ENCODE data around the gene SORCS1. TPM values are rescaled to one million over a fixed set of nuclear protein-coding genes. Genes with fewer than 3 reads are reported as not detected.

Gene SORCS1
- total RNA-seq, 2 experiments from 2014 or later, result not detected

DNA sequence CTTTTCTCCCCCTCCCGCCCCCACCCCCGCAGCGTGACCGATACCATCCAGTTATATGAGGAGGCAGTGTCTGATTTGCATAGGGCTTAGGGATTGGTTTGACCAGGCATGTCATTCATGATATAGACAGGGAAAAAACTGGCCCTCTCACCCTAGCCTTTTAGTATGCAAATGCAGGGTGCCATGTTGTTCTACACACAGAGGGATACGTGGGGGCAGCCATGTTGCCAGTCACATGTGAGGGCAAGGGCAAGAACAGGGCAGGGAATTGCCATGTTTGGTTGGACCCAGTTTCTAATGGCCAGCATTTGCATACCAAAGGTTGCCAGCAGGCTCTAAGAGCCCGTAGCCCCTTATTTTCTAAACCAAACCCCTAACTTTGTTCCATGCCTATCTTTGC is 552.1 kb downstream of the SORCS1 start:
- H3K27ac Mint-ChIP-seq, result no peak overlapping the region
- H3K4me1 Mint-ChIP-seq (ENCODE audit: low read depth), result no peaks in the 10 kb centered on the region
- ChIA-PET POLR2A (no interaction called here), CTCF (no interaction called here)
- no peak for TF ChIP-seq CTCF (IDR thresholded peaks at IDR 0.05)
- no peak for ATAC-seq
- no peaks in the 10 kb centered on the region for H3K27me3 Mint-ChIP-seq
- H3K9me3 Mint-ChIP-seq, result no peaks in the 10 kb centered on the region
- intact Hi-C loops (cut with micrococcal nuclease), result no loop called here
- no peak for DNase-seq
- no peak overlapping the region for H3K4me3 Mint-ChIP-seq
- no peaks in the 10 kb centered on the region for H3K36me3 Mint-ChIP-seq (ENCODE audit: low read depth)

DNA sequence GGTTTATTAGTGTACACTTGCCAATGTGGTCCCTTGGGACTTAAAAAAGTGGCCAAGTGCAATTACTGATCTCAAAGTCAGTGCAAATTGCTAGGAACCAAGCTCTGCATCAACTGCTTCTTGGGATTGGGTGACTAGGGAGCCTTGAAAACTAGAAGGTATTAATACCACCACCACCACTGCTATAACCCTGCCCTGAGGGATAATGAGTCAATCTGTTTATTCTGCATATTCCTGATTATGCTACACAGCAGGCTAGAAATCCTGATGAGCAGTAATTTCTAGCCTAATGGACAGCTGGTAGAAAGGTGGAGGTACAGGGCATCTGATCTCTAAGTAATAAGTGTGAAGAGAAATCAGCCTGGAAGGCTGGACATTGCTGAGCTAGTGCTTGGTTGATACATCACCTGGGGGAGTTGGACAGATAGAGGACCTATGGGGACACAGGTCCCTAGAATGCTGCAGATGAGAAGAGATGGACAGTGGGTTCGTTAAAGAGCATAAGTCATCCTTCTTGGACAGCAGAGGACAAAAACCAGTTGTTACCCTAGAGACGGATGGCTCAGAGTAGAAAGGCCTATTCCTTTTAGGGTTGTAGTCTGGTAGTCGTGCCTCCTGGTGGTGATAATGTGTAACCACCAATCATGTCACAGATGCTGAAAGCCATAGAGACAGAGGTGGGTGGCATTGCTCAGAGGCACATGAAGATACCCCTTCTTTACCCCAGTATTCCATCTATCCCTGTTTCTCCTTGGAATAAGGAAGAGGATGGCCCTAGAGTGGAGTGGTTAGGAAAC is 554.8 kb downstream of the SORCS1 start:
- ChIA-PET CTCF (interaction anchor here (2.3 kb wide), 1 partner anchor 15 kb away, joined by 7 read pairs; no protein-coding TSS in a partner anchor), POLR2A (no interaction called here)
- H3K4me3 Mint-ChIP-seq, result no peak overlapping the region
- H3K4me1 Mint-ChIP-seq (ENCODE audit: low read depth), result no peaks in the 10 kb centered on the region
- intact Hi-C loops (cut with micrococcal nuclease), result no loop called here
- no peaks in the 10 kb centered on the region for H3K9me3 Mint-ChIP-seq
- ATAC-seq (no peak), DNase-seq (no peak)
- H3K27me3 Mint-ChIP-seq, result no peaks in the 10 kb centered on the region
- no peak overlapping the region for H3K27ac Mint-ChIP-seq
- TF ChIP-seq CTCF (IDR thresholded peaks at IDR 0.05), result no peak
- H3K36me3 Mint-ChIP-seq (ENCODE audit: low read depth), result no peaks in the 10 kb centered on the region

DNA sequence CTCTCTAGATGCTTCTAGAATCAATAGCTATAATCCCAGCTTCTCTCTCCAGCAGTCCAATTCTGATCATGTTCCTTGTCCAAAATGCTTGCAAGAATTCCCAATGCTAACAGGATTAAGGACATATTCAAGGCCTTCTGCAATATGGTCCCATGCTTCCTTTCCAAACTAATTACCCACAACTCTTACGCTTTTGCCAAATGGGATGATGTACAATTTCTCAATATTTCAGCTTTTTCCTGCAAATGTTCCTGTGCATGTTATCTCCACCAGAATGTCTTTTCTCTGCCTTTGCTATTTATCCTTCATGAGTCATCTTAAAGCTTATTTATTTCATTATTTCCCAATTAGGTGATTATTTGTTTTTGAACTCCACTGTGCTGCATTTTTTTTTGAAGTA is 556.4 kb downstream of the SORCS1 start:
- DNase-seq (no peak), ATAC-seq (no peak)
- Mint-ChIP-seq H3K9me3 (no peaks in the 10 kb centered on the region), H3K36me3 (ENCODE audit: low read depth) (no peaks in the 10 kb centered on the region), H3K27ac (no peak overlapping the region), H3K27me3 (no peaks in the 10 kb centered on the region), H3K4me1 (ENCODE audit: low read depth) (no peaks in the 10 kb centered on the region), H3K4me3 (no peak overlapping the region)
- no peak for TF ChIP-seq CTCF (IDR thresholded peaks at IDR 0.05)
- intact Hi-C loops (cut with micrococcal nuclease), result no loop called here
- POLR2A ChIA-PET, result no interaction called here
- CTCF ChIA-PET, result interaction anchor here (1.2 kb wide), 1 partner anchor 12 kb away, joined by 3 read pairs; no protein-coding TSS in a partner anchor

DNA sequence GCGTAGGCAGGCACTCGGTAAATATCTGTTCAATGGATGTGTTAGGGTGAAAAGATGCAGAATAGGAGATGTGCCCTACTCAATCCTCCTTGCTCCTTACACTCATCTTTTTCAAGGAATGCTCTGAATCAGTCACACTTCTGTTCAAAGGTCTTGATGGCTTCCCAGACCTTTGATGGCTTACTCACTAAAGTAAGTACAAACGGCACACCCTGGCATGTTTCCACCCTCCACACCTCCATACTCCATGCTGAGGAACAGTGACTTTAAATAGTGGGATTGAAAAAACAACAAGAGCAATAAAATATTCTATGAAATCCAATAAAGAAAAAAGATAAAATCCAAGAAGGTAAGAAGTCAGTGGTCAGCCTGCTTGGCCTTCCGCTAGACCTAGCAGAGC is 569.2 kb downstream of the SORCS1 start:
- H3K4me1 Mint-ChIP-seq (ENCODE audit: low read depth), result no peaks in the 10 kb centered on the region
- intact Hi-C loops (cut with micrococcal nuclease), result no loop called here
- TF ChIP-seq CTCF (IDR thresholded peaks at IDR 0.05), result no peak
- no peak for DNase-seq
- H3K36me3 Mint-ChIP-seq (ENCODE audit: low read depth), result no peaks in the 10 kb centered on the region
- H3K27me3 Mint-ChIP-seq, result no peaks in the 10 kb centered on the region
- POLR2A ChIA-PET, result no interaction called here
- CTCF ChIA-PET, result no interaction called here
- no peak overlapping the region for H3K4me3 Mint-ChIP-seq
- ATAC-seq, result no peak
- H3K9me3 Mint-ChIP-seq, result peaks cover 2% of the 10 kb centered on the region
- no peak overlapping the region for H3K27ac Mint-ChIP-seq

- peaks cover 2% of the 10 kb centered on the region for H3K9me3 Mint-ChIP-seq
- intact Hi-C loops (cut with micrococcal nuclease), result no loop called here
- no peaks in the 10 kb centered on the region for H3K27me3 Mint-ChIP-seq
- no peak for TF ChIP-seq CTCF (IDR thresholded peaks at IDR 0.05)
- H3K4me3 Mint-ChIP-seq, result no peak overlapping the region
- no peaks in the 10 kb centered on the region for H3K4me1 Mint-ChIP-seq (ENCODE audit: low read depth)
- no peaks in the 10 kb centered on the region for H3K36me3 Mint-ChIP-seq (ENCODE audit: low read depth)
- CTCF ChIA-PET, result no interaction called here
- POLR2A ChIA-PET, result no interaction called here
- no peak for DNase-seq
- no peak overlapping the region for H3K27ac Mint-ChIP-seq
- ATAC-seq, result no peak
These were observed 570.6 kb downstream of the SORCS1 start for GRCh38 chr10:106593876-106594275.

Data from activated CD8-positive, alpha-beta T cell treated with anti-CD3 and anti-CD28 coated beads for 36 hours (primary cell).